ENCODE results near the gene TMEM178B.

DNA sequence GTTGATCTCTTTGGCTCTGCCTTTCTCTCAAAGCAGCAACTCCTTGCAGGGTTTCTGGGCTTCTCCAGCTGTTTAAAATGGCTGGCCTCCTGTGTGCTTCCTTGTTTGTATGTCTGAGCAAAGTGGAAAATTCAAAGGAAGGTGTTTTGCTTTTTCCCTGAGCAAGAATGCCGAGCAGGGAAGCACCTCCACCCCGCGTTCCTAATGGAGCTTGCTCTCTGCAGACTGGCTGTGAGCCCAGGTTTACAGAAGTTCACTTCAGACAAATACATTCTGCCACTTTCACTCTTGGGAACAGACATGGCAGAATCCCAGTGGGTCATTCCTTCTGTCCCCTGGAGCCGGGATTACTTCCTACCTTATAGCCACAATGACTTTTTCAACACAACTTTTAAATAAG, 295.6 kb downstream of the TMEM178B start:
- TF ChIP-seq, protein P1, sequence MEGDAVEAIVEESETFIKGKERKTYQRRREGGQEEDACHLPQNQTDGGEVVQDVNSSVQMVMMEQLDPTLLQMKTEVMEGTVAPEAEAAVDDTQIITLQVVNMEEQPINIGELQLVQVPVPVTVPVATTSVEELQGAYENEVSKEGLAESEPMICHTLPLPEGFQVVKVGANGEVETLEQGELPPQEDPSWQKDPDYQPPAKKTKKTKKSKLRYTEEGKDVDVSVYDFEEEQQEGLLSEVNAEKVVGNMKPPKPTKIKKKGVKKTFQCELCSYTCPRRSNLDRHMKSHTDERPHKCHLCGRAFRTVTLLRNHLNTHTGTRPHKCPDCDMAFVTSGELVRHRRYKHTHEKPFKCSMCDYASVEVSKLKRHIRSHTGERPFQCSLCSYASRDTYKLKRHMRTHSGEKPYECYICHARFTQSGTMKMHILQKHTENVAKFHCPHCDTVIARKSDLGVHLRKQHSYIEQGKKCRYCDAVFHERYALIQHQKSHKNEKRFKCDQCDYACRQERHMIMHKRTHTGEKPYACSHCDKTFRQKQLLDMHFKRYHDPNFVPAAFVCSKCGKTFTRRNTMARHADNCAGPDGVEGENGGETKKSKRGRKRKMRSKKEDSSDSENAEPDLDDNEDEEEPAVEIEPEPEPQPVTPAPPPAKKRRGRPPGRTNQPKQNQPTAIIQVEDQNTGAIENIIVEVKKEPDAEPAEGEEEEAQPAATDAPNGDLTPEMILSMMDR (IDR thresholded peaks at IDR 0.05 in 2 of 3, conservative IDR thresholded peaks at IDR 0.05 in 1 of 3; ENCODE audit: control insufficient read depth in 2 of 3, extremely low read depth in 1 of 3, insufficient read depth in 1 of 3, low read depth in 3 of 3, low read length in 3 of 3): no peak
- TF ChIP-seq POLR2AphosphoS5 (IDR thresholded peaks at IDR 0.05; ENCODE audit: low read length) (no peak), POLR2A (IDR thresholded peaks at IDR 0.05; ENCODE audit: low read depth, low read length) (no peak), CBFB (IDR thresholded peaks at IDR 0.05; ENCODE audit: low read depth) (no peak), ZNF622 (IDR thresholded peaks at IDR 0.05) (no peak)

All from GM12878 (cell line).